GM12892 (cell line): Measurements from ENCODE around the gene GHITM.

Source experiments
- POLR2A ChIP-seq: IDR thresholded peaks from 2 replicates; pipeline ENCODE4 v1.6.1; 2011; ENCODE audit warnings: low read depth, low read length, control low read depth
- POLR2AphosphoS5 ChIP-seq: IDR thresholded peaks from 2 replicates; pipeline ENCODE4 v1.6.1; 2011; ENCODE audit warnings: low read depth, low read length, control low read depth
- TAF1 ChIP-seq: IDR thresholded peaks from 2 replicates; pipeline ENCODE4 v1.6.1; 2011; ENCODE audit warnings: low read depth, mild to moderate bottlenecking, control low read depth, low read length, borderline replicate concordance

DNA sequence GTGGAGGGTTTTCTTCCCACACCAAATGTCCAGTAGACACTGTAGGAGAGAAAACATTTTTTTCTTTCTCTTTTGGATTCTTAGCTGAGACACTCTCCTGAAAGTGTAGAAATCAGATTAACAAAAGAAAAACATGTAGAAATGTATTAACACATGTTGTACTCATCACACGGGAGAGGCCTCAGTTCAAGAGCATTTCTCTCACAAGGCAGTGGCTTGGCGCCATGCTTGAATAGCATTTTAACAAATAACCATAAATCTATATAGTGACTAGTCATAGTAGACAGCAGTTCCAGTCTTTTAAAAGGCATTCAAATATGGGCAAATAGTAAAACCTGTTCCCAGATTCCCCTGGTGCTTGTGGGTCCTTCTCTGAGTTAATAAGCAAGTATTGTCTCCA is 38.3 kb upstream of the GHITM start:
- TF ChIP-seq POLR2A (no peak), POLR2AphosphoS5 (no peak), TAF1 (no peak)
